GM12801 (cell line): ENCODE data around the gene SLC6A3.

Source experiments
- CTCF ChIP-seq: IDR thresholded peaks from one replicate; pipeline ENCODE4 v1.5.1; 2011; ENCODE audit warnings: control low read depth; ENCODE audit not compliant: insufficient read length; ENCODE audit errors: extremely low read depth

The SLC6A3 gene

GRCh38 chr5:1392801-1393565, 52.3 kb downstream of the SLC6A3 start:
- TF ChIP-seq CTCF = no peak

- no peak for TF ChIP-seq CTCF
These were observed 53.0 kb downstream of the SLC6A3 start for GRCh38 chr5:1392261-1392660.

- no peak for TF ChIP-seq CTCF
These were observed 53.5 kb downstream of the SLC6A3 start for GRCh38 chr5:1391691-1392090.

GRCh38 chr5:1390861-1391600, 54.2 kb downstream of the SLC6A3 start:
- TF ChIP-seq CTCF = no peak

- TF ChIP-seq CTCF = no peak
These were observed 54.9 kb downstream of the SLC6A3 start for GRCh38 chr5:1390333-1390732.

GRCh38 chr5:1388383-1388967, 56.8 kb downstream of the SLC6A3 start:
- no peak for TF ChIP-seq CTCF

- TF ChIP-seq CTCF = no peak
These were observed 57.4 kb downstream of the SLC6A3 start for GRCh38 chr5:1387876-1388275.
